ENCODE results near the gene ACTR5. TPM values are rescaled to one million over a fixed set of nuclear protein-coding genes. Genes with fewer than 3 reads are reported as not detected.
A peak's percentile ranks its signal among the peaks of the same experiment; 100 is the strongest.

Gene ACTR5
- total RNA-seq, 1 donor from 2014 or later: 17.3 TPM

GRCh38 chr20:38731738-38732113 is 16.5 kb upstream of the ACTR5 start:
- Mint-ChIP-seq H3K27ac (ENCODE audit: unreplicated experiment) (peak overlapping the region; percentile 79), H3K4me1 (ENCODE audit: unreplicated experiment) (peaks cover 44% of the 10 kb centered on the region), H3K9me3 (ENCODE audit: unreplicated experiment) (no peaks in the 10 kb centered on the region), H3K4me3 (ENCODE audit: unreplicated experiment) (peak overlapping the region; percentile 65), H3K27me3 (ENCODE audit: unreplicated experiment) (peaks cover 38% of the 10 kb centered on the region), H3K36me3 (ENCODE audit: low read depth, unreplicated experiment) (peaks cover 4% of the 10 kb centered on the region)
- DNase-seq (ENCODE audit: low spot score): no peak
- peak; percentile 49 for TF ChIP-seq CTCF (IDR thresholded peaks at IDR 0.05; ENCODE audit: unreplicated experiment)

- peaks cover 25% of the 10 kb centered on the region for H3K27me3 Mint-ChIP-seq (ENCODE audit: unreplicated experiment)
- peaks cover 33% of the 10 kb centered on the region for H3K4me1 Mint-ChIP-seq (ENCODE audit: unreplicated experiment)
- no peaks in the 10 kb centered on the region for H3K36me3 Mint-ChIP-seq (ENCODE audit: low read depth, unreplicated experiment)
- no peak for TF ChIP-seq CTCF (IDR thresholded peaks at IDR 0.05; ENCODE audit: unreplicated experiment)
- H3K27ac Mint-ChIP-seq (ENCODE audit: unreplicated experiment): no peak overlapping the region
- no peak overlapping the region for H3K4me3 Mint-ChIP-seq (ENCODE audit: unreplicated experiment)
- DNase-seq (ENCODE audit: low spot score): no peak
- no peaks in the 10 kb centered on the region for H3K9me3 Mint-ChIP-seq (ENCODE audit: unreplicated experiment)
Observed at GRCh38 chr20:38732981-38733380, 15.3 kb upstream of the ACTR5 start.

GRCh38 chr20:38735172-38735571 is 13.1 kb upstream of the ACTR5 start:
- Mint-ChIP-seq H3K27me3 (ENCODE audit: unreplicated experiment) (peaks cover 10% of the 10 kb centered on the region), H3K36me3 (ENCODE audit: low read depth, unreplicated experiment) (no peaks in the 10 kb centered on the region), H3K9me3 (ENCODE audit: unreplicated experiment) (no peaks in the 10 kb centered on the region), H3K4me1 (ENCODE audit: unreplicated experiment) (peaks cover 18% of the 10 kb centered on the region), H3K27ac (ENCODE audit: unreplicated experiment) (no peak overlapping the region), H3K4me3 (ENCODE audit: unreplicated experiment) (no peak overlapping the region)
- no peak for DNase-seq (ENCODE audit: low spot score)
- no peak for TF ChIP-seq CTCF (IDR thresholded peaks at IDR 0.05; ENCODE audit: unreplicated experiment)

- no peak for DNase-seq (ENCODE audit: low spot score)
- Mint-ChIP-seq H3K9me3 (ENCODE audit: unreplicated experiment) (no peaks in the 10 kb centered on the region), H3K4me3 (ENCODE audit: unreplicated experiment) (no peak overlapping the region), H3K27me3 (ENCODE audit: unreplicated experiment) (peaks cover 4% of the 10 kb centered on the region), H3K36me3 (ENCODE audit: low read depth, unreplicated experiment) (no peaks in the 10 kb centered on the region), H3K4me1 (ENCODE audit: unreplicated experiment) (peaks cover 24% of the 10 kb centered on the region), H3K27ac (ENCODE audit: unreplicated experiment) (no peak overlapping the region)
- TF ChIP-seq CTCF (IDR thresholded peaks at IDR 0.05; ENCODE audit: unreplicated experiment): no peak
Observed at GRCh38 chr20:38737887-38738286, 10.4 kb upstream of the ACTR5 start.

GRCh38 chr20:38745757-38746156 is 2.5 kb upstream of the ACTR5 start:
- no peak overlapping the region for H3K4me3 Mint-ChIP-seq (ENCODE audit: unreplicated experiment)
- peaks cover 11% of the 10 kb centered on the region for H3K27me3 Mint-ChIP-seq (ENCODE audit: unreplicated experiment)

More at GRCh38 chr20:38745757-38746156, 2.5 kb upstream of the ACTR5 start:
- Mint-ChIP-seq H3K4me1 (ENCODE audit: unreplicated experiment) (peaks cover 30% of the 10 kb centered on the region), H3K27ac (ENCODE audit: unreplicated experiment) (no peak overlapping the region), H3K9me3 (ENCODE audit: unreplicated experiment) (no peaks in the 10 kb centered on the region), H3K36me3 (ENCODE audit: low read depth, unreplicated experiment) (peaks cover 8% of the 10 kb centered on the region)
- DNase-seq (ENCODE audit: low spot score): no peak
- no peak for TF ChIP-seq CTCF (IDR thresholded peaks at IDR 0.05; ENCODE audit: unreplicated experiment)
